ENCODE results near the gene EDN1. TPM values are rescaled to one million over a fixed set of nuclear protein-coding genes. Genes with fewer than 3 reads are reported as not detected.

EDN1 gene
- total RNA-seq, 6 donors from 2014 or later, result 6.5 to 40.6 (median 18.6) TPM

DNA sequence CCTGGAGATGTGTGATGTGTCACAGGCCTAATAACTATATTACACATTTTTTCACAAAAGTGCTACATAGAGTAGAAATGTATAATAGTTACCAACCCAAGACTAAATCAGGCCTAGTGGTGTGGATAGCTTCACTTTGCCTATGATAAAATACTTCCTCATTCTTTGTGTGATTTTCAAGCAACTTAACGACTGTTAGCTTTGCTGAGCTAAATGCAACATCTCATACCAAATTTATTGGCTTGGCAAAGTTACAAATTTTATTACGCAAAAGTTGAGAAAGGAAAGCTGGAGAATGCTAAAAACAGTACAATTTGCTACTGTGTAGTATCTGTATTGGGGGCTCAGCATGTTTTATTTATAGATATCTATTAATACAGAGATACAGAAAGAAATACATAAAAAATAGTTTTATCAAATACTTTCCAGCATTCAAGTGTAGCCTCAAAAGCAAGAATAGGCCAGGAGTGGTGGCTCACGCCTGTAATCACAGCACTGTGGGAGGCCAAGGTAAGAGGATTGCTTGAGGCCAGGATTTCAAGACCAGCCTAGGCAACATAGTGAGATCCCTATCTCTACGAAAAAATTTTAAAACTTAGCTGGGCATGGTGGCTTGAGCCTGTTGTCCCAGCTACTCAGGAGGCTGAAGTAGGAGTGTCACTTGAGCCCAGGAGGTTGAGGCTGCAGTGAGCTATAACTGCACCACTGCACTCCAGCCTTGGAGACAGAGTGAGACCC is 3.6 kb upstream of the EDN1 start:
- peaks cover 8 to 44% (median 10%) of the 10 kb centered on the region in 4 donors for H3K4me1 ChIP-seq
- H3K9me3 ChIP-seq, result no peaks in the 10 kb centered on the region
- DNase-seq (no peak), ATAC-seq (ENCODE audit: low FRiP score in 2 of 2) (no peak)
- H3K4me3 ChIP-seq, result no peak overlapping the region
- peak overlapping the region in 2 of 4 donors; percentile 35 to 81 for H3K27ac ChIP-seq
- H3K27me3 ChIP-seq, result no peaks in the 10 kb centered on the region
- H3K36me3 ChIP-seq, result no peaks in the 10 kb centered on the region
- TF ChIP-seq, protein P1, sequence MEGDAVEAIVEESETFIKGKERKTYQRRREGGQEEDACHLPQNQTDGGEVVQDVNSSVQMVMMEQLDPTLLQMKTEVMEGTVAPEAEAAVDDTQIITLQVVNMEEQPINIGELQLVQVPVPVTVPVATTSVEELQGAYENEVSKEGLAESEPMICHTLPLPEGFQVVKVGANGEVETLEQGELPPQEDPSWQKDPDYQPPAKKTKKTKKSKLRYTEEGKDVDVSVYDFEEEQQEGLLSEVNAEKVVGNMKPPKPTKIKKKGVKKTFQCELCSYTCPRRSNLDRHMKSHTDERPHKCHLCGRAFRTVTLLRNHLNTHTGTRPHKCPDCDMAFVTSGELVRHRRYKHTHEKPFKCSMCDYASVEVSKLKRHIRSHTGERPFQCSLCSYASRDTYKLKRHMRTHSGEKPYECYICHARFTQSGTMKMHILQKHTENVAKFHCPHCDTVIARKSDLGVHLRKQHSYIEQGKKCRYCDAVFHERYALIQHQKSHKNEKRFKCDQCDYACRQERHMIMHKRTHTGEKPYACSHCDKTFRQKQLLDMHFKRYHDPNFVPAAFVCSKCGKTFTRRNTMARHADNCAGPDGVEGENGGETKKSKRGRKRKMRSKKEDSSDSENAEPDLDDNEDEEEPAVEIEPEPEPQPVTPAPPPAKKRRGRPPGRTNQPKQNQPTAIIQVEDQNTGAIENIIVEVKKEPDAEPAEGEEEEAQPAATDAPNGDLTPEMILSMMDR (IDR thresholded peaks at IDR 0.05), result no peak
- TF ChIP-seq POLR2A (IDR thresholded peaks at IDR 0.05), result no peak
- TF ChIP-seq EP300 (IDR thresholded peaks at IDR 0.05), result no peak
- TF ChIP-seq POLR2AphosphoS5 (IDR thresholded peaks at IDR 0.05), result no peak
- WGBS, 2 donors, result 51 to 65% methylated on average over 4 of the region's 4 CpGs

DNA sequence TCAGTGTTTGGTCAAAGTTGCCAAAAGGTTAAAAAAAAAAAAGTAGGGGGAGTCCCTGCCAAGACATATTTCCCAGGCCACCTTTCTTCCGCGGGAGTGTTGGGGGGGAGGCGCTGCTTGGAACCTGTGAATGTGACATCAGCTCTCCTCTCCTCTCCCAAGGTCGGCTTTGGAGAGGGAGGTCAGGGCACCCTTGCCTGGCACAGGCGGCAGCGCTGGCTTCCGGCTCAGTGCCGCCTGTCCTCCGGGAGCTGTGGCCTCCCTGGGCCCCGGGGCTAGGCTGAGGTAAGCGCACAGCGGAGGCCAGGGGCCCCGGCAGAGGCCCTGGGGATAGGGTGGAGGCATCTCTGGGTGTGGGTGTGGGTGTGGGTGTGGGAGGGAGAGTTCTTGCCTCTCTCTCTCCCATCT is 1.9 kb upstream of the EDN1 start:
- Histone ChIP-seq H3K36me3 (peaks cover 0 to 3% (median 0%) of the 10 kb centered on the region in 4 donors), H3K9me3 (no peaks in the 10 kb centered on the region), H3K4me1 (peaks cover 8 to 49% (median 10%) of the 10 kb centered on the region in 4 donors), H3K4me3 (peak overlapping the region in 3 of 4 donors; percentile 29 to 55 (median 39)), H3K27me3 (no peaks in the 10 kb centered on the region), H3K27ac (peak overlapping the region; percentile 63 to 83 (median 74))
- TF ChIP-seq, protein P1 (IDR thresholded peaks at IDR 0.05), result no peak
- TF ChIP-seq POLR2AphosphoS5 (IDR thresholded peaks at IDR 0.05), result no peak
- TF ChIP-seq POLR2A (IDR thresholded peaks at IDR 0.05), result no peak
- no peak for TF ChIP-seq EP300 (IDR thresholded peaks at IDR 0.05)
- 76 to 93% methylated on average over 11 to 13 of the region's 13 CpGs for WGBS, 2 donors
- ATAC-seq (ENCODE audit: low FRiP score in 2 of 2) (peak; percentile 8 to 24), DNase-seq (peak; percentile 38 to 78)

DNA sequence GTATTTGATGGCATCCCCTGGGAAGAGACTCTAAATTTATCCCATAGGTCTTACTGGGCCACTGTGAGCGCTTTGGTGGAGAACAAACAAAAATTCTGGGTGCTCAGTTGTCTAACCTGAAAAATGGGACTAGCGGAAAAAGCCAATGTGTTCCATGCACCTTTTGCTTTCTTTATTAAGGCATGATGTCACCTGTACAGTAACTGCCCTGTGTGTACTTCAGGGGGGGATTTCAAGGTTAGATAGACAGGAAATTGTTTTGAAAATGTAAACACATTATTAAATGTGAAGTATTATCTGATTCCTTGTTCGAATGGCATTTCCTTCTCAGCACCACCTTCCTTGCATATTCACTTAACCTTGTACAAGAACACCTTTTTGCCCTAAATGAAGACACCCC is 1.2 kb upstream of the EDN1 start:
- Histone ChIP-seq H3K4me3 (peak overlapping the region in 3 of 4 donors; percentile 42 to 55 (median 53)), H3K27ac (peak overlapping the region; percentile 66 to 83 (median 80)), H3K27me3 (no peaks in the 10 kb centered on the region), H3K4me1 (peaks cover 8 to 49% (median 10%) of the 10 kb centered on the region in 4 donors), H3K9me3 (no peaks in the 10 kb centered on the region), H3K36me3 (peaks cover 0 to 3% (median 0%) of the 10 kb centered on the region in 4 donors)
- TF ChIP-seq POLR2A (IDR thresholded peaks at IDR 0.05), result no peak
- no peak for TF ChIP-seq POLR2AphosphoS5 (IDR thresholded peaks at IDR 0.05)
- TF ChIP-seq, protein P1 (IDR thresholded peaks at IDR 0.05), result no peak
- no peak for TF ChIP-seq EP300 (IDR thresholded peaks at IDR 0.05)
- 51 to 66% methylated on average over 3 of the region's 3 CpGs for WGBS, 2 donors
- no peak for DNase-seq
- ATAC-seq (ENCODE audit: low FRiP score in 2 of 2), result no peak

DNA sequence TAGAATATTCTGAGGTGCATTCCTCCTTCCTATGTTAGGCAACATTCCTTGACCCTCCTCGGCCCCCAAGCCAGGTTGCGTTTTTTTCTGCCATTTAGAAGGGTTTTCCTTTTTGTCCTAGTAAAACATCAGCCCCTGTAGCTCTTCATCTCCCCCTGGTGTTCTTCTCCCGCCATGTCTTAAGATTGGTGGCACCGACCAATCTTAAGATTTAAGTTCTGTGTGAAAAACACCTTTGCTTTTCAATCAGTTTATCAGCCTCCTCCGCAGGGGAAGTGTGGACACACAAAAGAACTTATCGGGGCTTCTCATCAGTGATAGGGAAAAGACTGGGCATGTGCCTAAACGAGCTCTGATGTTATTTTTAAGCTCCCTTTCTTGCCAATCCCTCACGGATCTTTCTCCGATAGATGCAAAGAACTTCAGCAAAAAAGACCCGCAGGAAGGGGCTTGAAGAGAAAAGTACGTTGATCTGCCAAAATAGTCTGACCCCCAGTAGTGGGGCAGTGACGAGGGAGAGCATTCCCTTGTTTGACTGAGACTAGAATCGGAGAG is 719 bp upstream of the EDN1 start:
- H3K27me3 ChIP-seq, result no peaks in the 10 kb centered on the region
- H3K4me1 ChIP-seq, result peaks cover 8 to 49% (median 11%) of the 10 kb centered on the region in 4 donors
- no peaks in the 10 kb centered on the region for H3K9me3 ChIP-seq
- H3K27ac ChIP-seq, result peak overlapping the region; percentile 40 to 83 (median 80)
- H3K36me3 ChIP-seq, result peaks cover 0 to 9% (median 0%) of the 10 kb centered on the region in 4 donors
- 1% methylated on average over 13 of the region's 13 CpGs for WGBS, 2 donors
- DNase-seq (peak in 1 of 2 donors; percentile 56), ATAC-seq (ENCODE audit: low FRiP score in 2 of 2) (peak; percentile 63 to 78)
- H3K4me3 ChIP-seq, result peak overlapping the region; percentile 11 to 55 (median 48)
- TF ChIP-seq POLR2AphosphoS5 (IDR thresholded peaks at IDR 0.05) (no peak), EP300 (IDR thresholded peaks at IDR 0.05) (no peak), POLR2A (IDR thresholded peaks at IDR 0.05) (no peak)
- TF ChIP-seq, protein P1 (IDR thresholded peaks at IDR 0.05), result peak; percentile 66 to 75 (median 69)
